Left forelimb (tissue), 1 donor: ENCODE measurements around the gene DCAF11.

Experiments used
- DNase-seq: peaks from one replicate; pipeline ENCODE4 v3.0.0-alpha.2; 2018; ENCODE audit warnings: low spot score

DCAF11 gene

GRCh38 chr14:24160850-24161804 is 46.5 kb downstream of the DCAF11 start, which contains the start of gene IRF9:
Gene IRF9, plus strand, starts transcription at chr14:24161265. Its CDS starts 880 bp downstream, at chr14:24162145.
- DNase-seq = peak; percentile 94

- no peak for DNase-seq
Observed at GRCh38 chr14:24162093-24162492, 47.5 kb downstream of the DCAF11 start.

GRCh38 chr14:24164518-24164991 is 50.0 kb downstream of the DCAF11 start:
- DNase-seq = peak; percentile 53

- DNase-seq = peak; percentile 62
Observed at GRCh38 chr14:24165785-24166184, 51.2 kb downstream of the DCAF11 start.

GRCh38 chr14:24167469-24168114 is 53.0 kb downstream of the DCAF11 start:
- DNase-seq = no peak

GRCh38 chr14:24171422-24172260 is 57.1 kb downstream of the DCAF11 start, which contains the start of gene REC8:
Gene REC8, plus strand, starts transcription at chr14:24172080. Its CDS starts 473 bp downstream, at chr14:24172553.
- DNase-seq = peak; percentile 86

- no peak for DNase-seq
Observed at GRCh38 chr14:24172261-24172860, 57.8 kb downstream of the DCAF11 start.

- DNase-seq = no peak
Observed at GRCh38 chr14:24172871-24173281, 58.3 kb downstream of the DCAF11 start.
